Measurements from ENCODE around the gene IVD.

DNA sequence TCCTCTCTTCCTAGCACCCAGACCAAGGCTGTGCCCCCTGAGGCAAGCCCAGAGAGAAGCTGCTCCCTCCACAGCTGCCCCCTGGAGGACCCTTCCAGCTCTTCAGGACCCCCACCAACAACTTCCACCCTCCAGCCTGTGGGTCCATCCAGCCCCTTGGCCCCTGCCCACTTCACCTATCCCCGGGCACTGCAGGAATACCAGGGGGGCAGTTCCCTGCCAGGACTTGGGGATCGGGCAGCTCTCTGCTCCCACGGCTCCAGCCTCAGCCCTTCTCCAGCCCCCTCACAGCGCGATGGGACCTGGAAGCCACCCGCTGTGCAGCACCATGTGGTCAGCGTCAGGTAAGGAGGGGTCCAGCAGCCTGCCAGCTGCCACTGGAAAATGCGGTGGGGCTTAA, 42.0 kb upstream of the IVD start:
- TF ChIP-seq, protein P1, sequence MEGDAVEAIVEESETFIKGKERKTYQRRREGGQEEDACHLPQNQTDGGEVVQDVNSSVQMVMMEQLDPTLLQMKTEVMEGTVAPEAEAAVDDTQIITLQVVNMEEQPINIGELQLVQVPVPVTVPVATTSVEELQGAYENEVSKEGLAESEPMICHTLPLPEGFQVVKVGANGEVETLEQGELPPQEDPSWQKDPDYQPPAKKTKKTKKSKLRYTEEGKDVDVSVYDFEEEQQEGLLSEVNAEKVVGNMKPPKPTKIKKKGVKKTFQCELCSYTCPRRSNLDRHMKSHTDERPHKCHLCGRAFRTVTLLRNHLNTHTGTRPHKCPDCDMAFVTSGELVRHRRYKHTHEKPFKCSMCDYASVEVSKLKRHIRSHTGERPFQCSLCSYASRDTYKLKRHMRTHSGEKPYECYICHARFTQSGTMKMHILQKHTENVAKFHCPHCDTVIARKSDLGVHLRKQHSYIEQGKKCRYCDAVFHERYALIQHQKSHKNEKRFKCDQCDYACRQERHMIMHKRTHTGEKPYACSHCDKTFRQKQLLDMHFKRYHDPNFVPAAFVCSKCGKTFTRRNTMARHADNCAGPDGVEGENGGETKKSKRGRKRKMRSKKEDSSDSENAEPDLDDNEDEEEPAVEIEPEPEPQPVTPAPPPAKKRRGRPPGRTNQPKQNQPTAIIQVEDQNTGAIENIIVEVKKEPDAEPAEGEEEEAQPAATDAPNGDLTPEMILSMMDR (IDR thresholded peaks at IDR 0.05; ENCODE audit: control extremely low read depth in 1 of 3, insufficient read depth in 1 of 3, low read depth in 1 of 3, low read length in 3 of 3) = no peak
- no peak for TF ChIP-seq TCF12 (IDR thresholded peaks at IDR 0.05; ENCODE audit: low read depth, low read length)
